HCT116 (cell line): ENCODE results near the gene MDP1. TPM values are rescaled to one million over a fixed set of nuclear protein-coding genes. Genes with fewer than 3 reads are reported as not detected.

Source experiments
- ATAC-seq: fragments of 200-7000 bp; cut with Tn5 transposase; 2 replicates; pipeline ENCODE4 v1.9.1; 2020; ENCODE audit warnings: mild to moderate bottlenecking, moderate library complexity
- BruUV-seq: library from RNA; stranded (reverse); fragments of 400-500 nt; replicated peaks from 2 replicates; lab custom pipeline; 2021; lab: Mats Ljungman, UMichigan
- CTCF ChIA-PET: fragments of 300-600 bp; sonication (Branson Sonifier 250); formaldehyde crosslinking; loops from one replicate; lab custom pipeline; 2021; ENCODE audit warnings: antibody characterized with exemption; lab: Charles Lee
- POLR2A ChIA-PET: fragments of 300-600, 350-600 bp; sonication (Branson Sonifier 250); formaldehyde crosslinking; loops from one replicate; lab custom pipeline; 2021; ENCODE audit warnings: antibody characterized with exemption; lab: Charles Lee
- RAD21 ChIA-PET, 2 experiments: fragments of 300-600 bp; sonication (Branson Sonifier 250); formaldehyde crosslinking; loops; one replicate each; lab custom pipeline; 2023; ENCODE audit warnings: low total read pairs in 2 of 2; ENCODE audit not compliant: uncharacterized antibody in 2 of 2, unreplicated experiment in 2 of 2, low non-redundant PET in 1 of 2; lab: Charles Lee
- DNase-seq: peaks from one replicate; pipeline ENCODE4 v3.0.0-alpha.2; 2010; ENCODE audit warnings: low read depth, low spot score
- H2AFZ ChIP-seq: fragments of 200-600 bp; shearing (Covaris generic), sonication (generic); 2 replicates; pipeline ENCODE4 v1.6.1; 2017; ENCODE audit warnings: low read depth, mixed run types, mixed read lengths, antibody characterized with exemption, low read length; ENCODE audit not compliant: poor library complexity, severe bottlenecking
- H3K27ac ChIP-seq: 2 replicates; pipeline ENCODE4 v1.5.1; 2012; ENCODE audit warnings: low read depth, low read length
- H3K27me3 ChIP-seq: fragments of 200-600 bp; sonication (generic); 2 replicates; pipeline ENCODE4 v1.6.1; 2016; ENCODE audit warnings: mixed run types, low read length, mixed read lengths; ENCODE audit not compliant: insufficient read depth
- H3K36me3 ChIP-seq, 2 experiments: fragments of 200-500 bp in 1 of 2; fragments of 200-600 bp in 1 of 2; sonication (Bioruptor generic) in 1 of 2; sonication (generic) in 1 of 2; 2 replicates each; pipeline versions ENCODE4 v1.5.1 to v1.6.1; 2014 to 2016; ENCODE audit warnings: low read length in 2 of 2, inconsistent platforms in 1 of 2, mixed read lengths in 1 of 2, mixed run types in 1 of 2; ENCODE audit not compliant: insufficient read depth in 2 of 2, control insufficient read depth in 1 of 2
- H3K4me1 ChIP-seq, 2 experiments: fragments of 200-600 bp in 1 of 2; sonication (generic) in 1 of 2; 2 replicates each; pipeline versions ENCODE4 v1.5.1 to v1.6.1; 2012 to 2017; ENCODE audit warnings: low read length in 2 of 2, inconsistent platforms in 1 of 2, mild to moderate bottlenecking in 1 of 2, mixed read lengths in 1 of 2, mixed run types in 1 of 2, moderate library complexity in 1 of 2; ENCODE audit not compliant: insufficient read depth in 2 of 2, control insufficient read depth in 1 of 2
- H3K4me2 ChIP-seq: fragments of 200-600 bp; sonication (generic); 2 replicates; pipeline ENCODE4 v1.6.1; 2017; ENCODE audit warnings: mixed run types, low read length, mixed read lengths
- H3K4me3 ChIP-seq, 2 experiments: fragments of 200-600 bp in 1 of 2; sonication (generic) in 1 of 2; replicated peaks in 1 of 2; 2 replicates each; pipeline ENCODE4 v1.5.1; 2011 to 2016; ENCODE audit warnings: low read length in 2 of 2, control low read depth in 1 of 2, low read depth in 1 of 2, mild to moderate bottlenecking in 1 of 2, mixed read lengths in 1 of 2, mixed run types in 1 of 2
- H3K79me2 ChIP-seq: fragments of 200-600 bp; sonication (generic); 2 replicates; pipeline ENCODE4 v1.6.1; 2017; ENCODE audit warnings: mild to moderate bottlenecking, mixed run types, low read length, moderate library complexity, mixed read lengths; ENCODE audit not compliant: insufficient read depth
- H3K9ac ChIP-seq: fragments of 200-600 bp; sonication (generic); 2 replicates; pipeline ENCODE4 v1.6.1; 2016; ENCODE audit warnings: low read length, mixed read lengths
- H3K9me2 ChIP-seq: fragments of 200-600 bp; sonication (generic), shearing (Covaris generic); 2 replicates; pipeline ENCODE4 v1.6.1; 2017; ENCODE audit warnings: mixed run types, mild to moderate bottlenecking, moderate library complexity; ENCODE audit not compliant: insufficient read depth
- H3K9me3 ChIP-seq, 2 experiments: fragments of 200-500 bp in 1 of 2; fragments of 200-600 bp in 1 of 2; sonication (Bioruptor generic) in 1 of 2; sonication (generic) in 1 of 2; 2 replicates each; pipeline ENCODE4 v1.6.1; 2014 to 2017; ENCODE audit warnings: low read length in 2 of 2, mixed read lengths in 2 of 2, inconsistent platforms in 1 of 2, low read depth in 1 of 2, mild to moderate bottlenecking in 1 of 2, mixed run types in 1 of 2, moderate library complexity in 1 of 2; ENCODE audit not compliant: control insufficient read depth in 1 of 2, insufficient read depth in 1 of 2
- H4K20me1 ChIP-seq: fragments of 200-600 bp; sonication (generic), shearing (Covaris generic); 2 replicates; pipeline ENCODE4 v1.6.1; 2017; ENCODE audit warnings: mixed run types, mild to moderate bottlenecking, moderate library complexity; ENCODE audit not compliant: insufficient read depth
- CBX3 ChIP-seq: IDR thresholded peaks from 2 replicates; pipeline ENCODE4 v1.6.1; 2012; ENCODE audit warnings: low read depth
- EGR1 ChIP-seq: IDR thresholded peaks from 2 replicates; pipeline ENCODE4 v1.6.1; 2012; ENCODE audit warnings: low read depth
- ELF1 ChIP-seq: IDR thresholded peaks from 2 replicates; pipeline ENCODE4 v1.6.1; 2012; ENCODE audit warnings: low read depth, borderline replicate concordance
- EZH2 ChIP-seq: fragments of 200-600 bp; sonication (generic); IDR thresholded peaks from 2 replicates; pipeline ENCODE4 v1.6.1; 2017; ENCODE audit warnings: antibody characterized with exemption, mixed run types
- POLR2AphosphoS5 ChIP-seq: IDR thresholded peaks from 2 replicates; pipeline ENCODE4 v1.6.1; 2011; ENCODE audit warnings: mild to moderate bottlenecking, low read depth, low read length, moderate library complexity
- SIN3A ChIP-seq: IDR thresholded peaks from 2 replicates; pipeline ENCODE4 v1.6.1; 2012; ENCODE audit warnings: low read depth
- SP1 ChIP-seq: IDR thresholded peaks from 2 replicates; pipeline ENCODE4 v1.6.1; 2012; ENCODE audit warnings: low read depth
- SRF ChIP-seq: IDR thresholded peaks from 2 replicates; pipeline ENCODE4 v1.6.1; 2012; ENCODE audit warnings: low read depth
- YY1 ChIP-seq: IDR thresholded peaks from 2 replicates; pipeline ENCODE4 v1.6.1; 2011; ENCODE audit warnings: low read length, low read depth, moderate library complexity, mild to moderate bottlenecking; ENCODE audit not compliant: insufficient replicate concordance; ENCODE audit errors: extremely low read depth
- ZFX ChIP-seq: fragments of 450-650 bp; IDR thresholded peaks from 2 replicates; pipeline ENCODE4 v1.6.1; 2017
- intact Hi-C: fragments of 100-400 bp; cut with micrococcal nuclease; formaldehyde crosslinking; loops from 2 replicates; pipeline ENCODE4 v1.10.0; 2022
- total RNA-seq: library from RNA; stranded (reverse); gene quantifications from one replicate; pipeline ENCODE4 v1.2.1, GENCODE V29; 2021; ENCODE audit not compliant: unreplicated experiment
- TF ChIP-seq, protein P1 (sequence below): IDR thresholded peaks from 2 replicates; pipeline ENCODE4 v1.6.1; 2012; ENCODE audit warnings: low read depth
- TF ChIP-seq, protein P2 (sequence below): IDR thresholded peaks from 2 replicates; pipeline ENCODE4 v1.6.1; 2012
- TF ChIP-seq, protein P3 (sequence below): IDR thresholded peaks from 2 replicates; pipeline ENCODE4 v1.6.1; 2012
- TF ChIP-seq, protein P4 (sequence below): IDR thresholded peaks from 2 replicates; pipeline ENCODE4 v1.6.1; 2011; ENCODE audit warnings: mild to moderate bottlenecking, low read length, moderate library complexity; ENCODE audit not compliant: insufficient replicate concordance; ENCODE audit errors: extremely low read depth

The MDP1 gene
- total RNA-seq, 1 experiment from 2014 or later: 15.9 TPM

DNA sequence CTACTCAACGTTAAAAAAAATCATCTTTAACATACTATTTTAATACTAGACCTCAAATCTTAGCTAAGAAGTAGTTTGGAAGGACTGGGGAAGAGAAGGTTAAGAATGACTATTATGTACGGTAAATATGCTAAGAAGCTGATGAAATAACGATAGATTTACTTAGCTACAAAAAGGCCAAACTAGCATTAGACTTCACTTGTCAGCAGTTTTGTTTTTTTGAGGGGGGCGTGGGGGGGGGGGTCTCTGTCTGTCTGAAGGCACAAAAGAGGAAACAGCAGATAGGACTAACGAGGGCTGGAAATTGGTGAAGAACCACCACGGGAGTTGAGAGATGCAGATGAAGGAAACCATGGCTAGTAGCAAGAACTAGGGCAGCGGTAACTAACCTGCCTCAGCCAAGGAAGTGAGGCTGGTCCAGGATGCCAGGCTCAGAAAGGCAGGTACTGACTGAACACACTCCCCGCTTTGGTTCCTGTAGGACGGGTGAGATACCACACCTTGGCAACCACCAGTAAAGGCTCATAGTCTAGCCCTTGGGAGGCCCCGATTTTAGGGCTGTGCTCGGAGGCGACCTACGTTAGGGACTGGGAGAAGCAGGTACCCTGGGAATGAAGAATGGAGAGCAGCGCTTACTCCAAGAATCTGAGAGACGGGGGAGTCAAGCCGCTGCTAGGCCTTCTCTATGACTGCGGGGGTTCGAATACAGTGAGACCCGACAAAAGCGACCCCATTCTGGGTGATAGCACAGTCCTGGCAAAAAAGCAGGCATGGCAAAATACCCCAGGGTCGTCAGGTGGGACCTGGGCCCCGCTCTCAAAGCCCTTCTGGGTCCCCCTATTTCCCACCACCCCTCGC is 15.6 kb upstream of the MDP1 start:
- ATAC-seq: peak; percentile 26
- no peak for TF ChIP-seq CBX3
- TF ChIP-seq EGR1: no peak
- TF ChIP-seq ELF1: no peak
- no peak for TF ChIP-seq YY1
- TF ChIP-seq, protein P1, sequence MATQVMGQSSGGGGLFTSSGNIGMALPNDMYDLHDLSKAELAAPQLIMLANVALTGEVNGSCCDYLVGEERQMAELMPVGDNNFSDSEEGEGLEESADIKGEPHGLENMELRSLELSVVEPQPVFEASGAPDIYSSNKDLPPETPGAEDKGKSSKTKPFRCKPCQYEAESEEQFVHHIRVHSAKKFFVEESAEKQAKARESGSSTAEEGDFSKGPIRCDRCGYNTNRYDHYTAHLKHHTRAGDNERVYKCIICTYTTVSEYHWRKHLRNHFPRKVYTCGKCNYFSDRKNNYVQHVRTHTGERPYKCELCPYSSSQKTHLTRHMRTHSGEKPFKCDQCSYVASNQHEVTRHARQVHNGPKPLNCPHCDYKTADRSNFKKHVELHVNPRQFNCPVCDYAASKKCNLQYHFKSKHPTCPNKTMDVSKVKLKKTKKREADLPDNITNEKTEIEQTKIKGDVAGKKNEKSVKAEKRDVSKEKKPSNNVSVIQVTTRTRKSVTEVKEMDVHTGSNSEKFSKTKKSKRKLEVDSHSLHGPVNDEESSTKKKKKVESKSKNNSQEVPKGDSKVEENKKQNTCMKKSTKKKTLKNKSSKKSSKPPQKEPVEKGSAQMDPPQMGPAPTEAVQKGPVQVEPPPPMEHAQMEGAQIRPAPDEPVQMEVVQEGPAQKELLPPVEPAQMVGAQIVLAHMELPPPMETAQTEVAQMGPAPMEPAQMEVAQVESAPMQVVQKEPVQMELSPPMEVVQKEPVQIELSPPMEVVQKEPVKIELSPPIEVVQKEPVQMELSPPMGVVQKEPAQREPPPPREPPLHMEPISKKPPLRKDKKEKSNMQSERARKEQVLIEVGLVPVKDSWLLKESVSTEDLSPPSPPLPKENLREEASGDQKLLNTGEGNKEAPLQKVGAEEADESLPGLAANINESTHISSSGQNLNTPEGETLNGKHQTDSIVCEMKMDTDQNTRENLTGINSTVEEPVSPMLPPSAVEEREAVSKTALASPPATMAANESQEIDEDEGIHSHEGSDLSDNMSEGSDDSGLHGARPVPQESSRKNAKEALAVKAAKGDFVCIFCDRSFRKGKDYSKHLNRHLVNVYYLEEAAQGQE: no peak
- TF ChIP-seq, protein P2, sequence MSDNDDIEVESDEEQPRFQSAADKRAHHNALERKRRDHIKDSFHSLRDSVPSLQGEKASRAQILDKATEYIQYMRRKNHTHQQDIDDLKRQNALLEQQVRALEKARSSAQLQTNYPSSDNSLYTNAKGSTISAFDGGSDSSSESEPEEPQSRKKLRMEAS: no peak
- peak; percentile 54 for TF ChIP-seq ZFX
- no peak for TF ChIP-seq SP1
- TF ChIP-seq, protein P3, sequence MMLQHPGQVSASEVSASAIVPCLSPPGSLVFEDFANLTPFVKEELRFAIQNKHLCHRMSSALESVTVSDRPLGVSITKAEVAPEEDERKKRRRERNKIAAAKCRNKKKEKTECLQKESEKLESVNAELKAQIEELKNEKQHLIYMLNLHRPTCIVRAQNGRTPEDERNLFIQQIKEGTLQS: no peak
- TF ChIP-seq SRF: no peak
- TF ChIP-seq EZH2: no peak
- TF ChIP-seq, protein P4, sequence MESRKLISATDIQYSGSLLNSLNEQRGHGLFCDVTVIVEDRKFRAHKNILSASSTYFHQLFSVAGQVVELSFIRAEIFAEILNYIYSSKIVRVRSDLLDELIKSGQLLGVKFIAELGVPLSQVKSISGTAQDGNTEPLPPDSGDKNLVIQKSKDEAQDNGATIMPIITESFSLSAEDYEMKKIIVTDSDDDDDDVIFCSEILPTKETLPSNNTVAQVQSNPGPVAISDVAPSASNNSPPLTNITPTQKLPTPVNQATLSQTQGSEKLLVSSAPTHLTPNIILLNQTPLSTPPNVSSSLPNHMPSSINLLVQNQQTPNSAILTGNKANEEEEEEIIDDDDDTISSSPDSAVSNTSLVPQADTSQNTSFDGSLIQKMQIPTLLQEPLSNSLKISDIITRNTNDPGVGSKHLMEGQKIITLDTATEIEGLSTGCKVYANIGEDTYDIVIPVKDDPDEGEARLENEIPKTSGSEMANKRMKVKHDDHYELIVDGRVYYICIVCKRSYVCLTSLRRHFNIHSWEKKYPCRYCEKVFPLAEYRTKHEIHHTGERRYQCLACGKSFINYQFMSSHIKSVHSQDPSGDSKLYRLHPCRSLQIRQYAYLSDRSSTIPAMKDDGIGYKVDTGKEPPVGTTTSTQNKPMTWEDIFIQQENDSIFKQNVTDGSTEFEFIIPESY: no peak
- TF ChIP-seq SIN3A: no peak
- peak; percentile 50 for TF ChIP-seq POLR2AphosphoS5
- intact Hi-C loops: loop anchor here (1.0 to 2.0 kb wide), 2 partner anchors 15 to 66 kb away; partner anchors contain the start of gene MDP1
- DNase-seq: no peak
- peak overlapping the region; percentile 94 for H3K27ac ChIP-seq
- no peak overlapping the region for H2AFZ ChIP-seq
- peak overlapping the region; percentile 96 to 100 for H3K4me3 ChIP-seq
- ChIA-PET RAD21 (interaction anchor here in 1 of 2 experiments (0.6 kb wide), 1 partner anchor 167 kb away, joined by 6 read pairs; no protein-coding TSS in a partner anchor), CTCF (no interaction called here), POLR2A (no interaction called here)
- H3K4me2 ChIP-seq: peak overlapping the region; percentile 89
- no peaks in the 10 kb centered on the region for H3K9me2 ChIP-seq
- H3K4me1 ChIP-seq: peaks cover 14 to 22% of the 10 kb centered on the region in 2 experiments
- no peaks in the 10 kb centered on the region for H4K20me1 ChIP-seq
- BruUV-seq: TSS peak; percentile 75
- H3K36me3 ChIP-seq: peaks cover 17% of the 10 kb centered on the region in 2 experiments; a peak in 3 of 4 replicates
- H3K9me3 ChIP-seq: no peaks in the 10 kb centered on the region
- no peaks in the 10 kb centered on the region for H3K27me3 ChIP-seq
- H3K9ac ChIP-seq: peak overlapping the region; percentile 94
- peaks cover 86% of the 10 kb centered on the region for H3K79me2 ChIP-seq
